Fibroblast of lung (primary cell): ENCODE data around the gene CCL25. TPM values are rescaled to one million over a fixed set of nuclear protein-coding genes. Genes with fewer than 3 reads are reported as not detected.
"Not testable (repeated sequence)": the region's sequence is repeated elsewhere in the genome, so short reads cannot be mapped to it uniquely, and the experiment has no call there.

ENCODE experiments used
- DNase-seq, 2 donors: peaks; one replicate each; pipeline versions ENCODE4 v3.0.0 to v3.0.0-alpha.2; 2010; ENCODE audit warnings: low read depth in 2 of 2
- H2AFZ ChIP-seq: 2 replicates; pipeline ENCODE4 v1.5.1; 2012; ENCODE audit warnings: low read length, control low read depth, inconsistent platforms
- H3K27ac ChIP-seq: 2 replicates; pipeline ENCODE4 v1.5.1; 2011; ENCODE audit warnings: low read length, control low read depth; ENCODE audit not compliant: insufficient read depth
- H3K27me3 ChIP-seq: 2 replicates; pipeline ENCODE4 v1.5.1; 2011; ENCODE audit warnings: mild to moderate bottlenecking, low read length; ENCODE audit not compliant: control insufficient read depth, insufficient read depth
- H3K36me3 ChIP-seq: 2 replicates; pipeline ENCODE4 v1.5.1; 2011; ENCODE audit warnings: low read length; ENCODE audit not compliant: control insufficient read depth, insufficient read depth
- H3K4me1 ChIP-seq: 2 replicates; pipeline ENCODE4 v1.5.1; 2011; ENCODE audit warnings: low read length; ENCODE audit not compliant: control insufficient read depth, insufficient read depth; ENCODE audit errors: extremely low read depth
- H3K4me2 ChIP-seq: 2 replicates; pipeline ENCODE4 v1.5.1; 2011; ENCODE audit warnings: low read length, control low read depth; ENCODE audit not compliant: insufficient read depth; ENCODE audit errors: extremely low read depth
- H3K4me3 ChIP-seq, 4 experiments: fragments of 200-600 bp in 1 of 4; sonication (generic) in 1 of 4; replicated peaks in 1 of 4; 2 replicates each; pipeline ENCODE4 v1.5.1; 2011 to 2016; ENCODE audit warnings: low read length in 4 of 4, low read depth in 3 of 4, mild to moderate bottlenecking in 3 of 4, control low read depth in 2 of 4, inconsistent platforms in 1 of 4, mixed read lengths in 1 of 4; ENCODE audit not compliant: insufficient read depth in 1 of 4; ENCODE audit errors: control extremely low read depth in 1 of 4
- H3K79me2 ChIP-seq: 2 replicates; pipeline ENCODE4 v1.5.1; 2012; ENCODE audit warnings: mild to moderate bottlenecking, low read length, inconsistent platforms; ENCODE audit not compliant: control insufficient read depth, insufficient read depth
- H3K9ac ChIP-seq: 2 replicates; pipeline ENCODE4 v1.5.1; 2011; ENCODE audit warnings: mild to moderate bottlenecking, low read length, control low read depth; ENCODE audit not compliant: insufficient read depth
- H3K9me3 ChIP-seq: 2 replicates; pipeline ENCODE4 v1.5.1; 2012; ENCODE audit warnings: low read depth, low read length; ENCODE audit not compliant: control insufficient read depth, insufficient read depth
- H4K20me1 ChIP-seq: 2 replicates; pipeline ENCODE4 v1.5.1; 2011; ENCODE audit warnings: low read length; ENCODE audit not compliant: control insufficient read depth, insufficient read depth; ENCODE audit errors: extremely low read depth
- CTCF ChIP-seq, 2 donors: IDR thresholded peaks in 1 of 2; conservative IDR thresholded peaks in 1 of 2; 1 replicate in 1 of 2; 2 replicates in 1 of 2; pipeline ENCODE4 v1.5.1; 2011 to 2012; ENCODE audit warnings: low read length in 2 of 2, control low read depth in 1 of 2, inconsistent platforms in 1 of 2, low read depth in 1 of 2, mild to moderate bottlenecking in 1 of 2
- EZH2 ChIP-seq: IDR thresholded peaks from 2 replicates; pipeline ENCODE4 v1.5.1; 2012; ENCODE audit warnings: low read length, control low read depth, mild to moderate bottlenecking; ENCODE audit errors: missing control alignments
- polyA plus RNA-seq, 2 donors: library from polyadenylated mRNA; depleted of rRNA in 1 of 2; stranded (reverse) in 1 of 2; unstranded in 1 of 2; fragments of >200 nt; gene quantifications; 2 replicates each; pipeline ENCODE4 v1.2.1, GENCODE V29; 2011 to 2012; ENCODE audit warnings: missing spikeins in 1 of 2
- total RNA-seq: library from RNA; depleted of rRNA; stranded (reverse); fragments of >200 nt; gene quantifications from 2 replicates; pipeline ENCODE4 v1.2.1, GENCODE V29; 2014

The CCL25 gene
- total and polyA plus RNA-seq, 2 donors (not counting 1 experiment from before 2014, with no cell fraction given): not detected

GRCh38 chr19:8097681-8098567 is 45.4 kb downstream of the CCL25 start:
- Histone ChIP-seq H3K79me2 (no peaks in the 10 kb centered on the region), H2AFZ (no peak overlapping the region), H3K27me3 (no peaks in the 10 kb centered on the region), H3K4me2 (no peak overlapping the region), H4K20me1 (no peaks in the 10 kb centered on the region), H3K4me3 (no peak overlapping the region), H3K36me3 (no peaks in the 10 kb centered on the region), H3K9me3 (no peaks in the 10 kb centered on the region), H3K27ac (no peak overlapping the region), H3K9ac (no peak overlapping the region), H3K4me1 (no peaks in the 10 kb centered on the region)
- no peak for TF ChIP-seq CTCF (conservative IDR thresholded peaks at IDR 0.05 in 1 of 2, IDR thresholded peaks at IDR 0.05 in 1 of 2; ENCODE audit: low read depth in 1 of 2, low read length in 2 of 2)
- TF ChIP-seq EZH2: no peak
- no peak for DNase-seq

- no peak for DNase-seq
- Histone ChIP-seq H3K79me2 (no peaks in the 10 kb centered on the region), H3K4me3 (no peak overlapping the region), H3K36me3 (no peaks in the 10 kb centered on the region), H3K27me3 (no peaks in the 10 kb centered on the region), H3K27ac (no peak overlapping the region), H3K4me2 (no peak overlapping the region), H2AFZ (no peak overlapping the region), H3K4me1 (no peaks in the 10 kb centered on the region), H3K9ac (no peak overlapping the region), H3K9me3 (no peaks in the 10 kb centered on the region), H4K20me1 (no peaks in the 10 kb centered on the region)
- TF ChIP-seq CTCF (conservative IDR thresholded peaks at IDR 0.05 in 1 of 2, IDR thresholded peaks at IDR 0.05 in 1 of 2; ENCODE audit: low read depth in 1 of 2, low read length in 2 of 2): no peak
- no peak for TF ChIP-seq EZH2
These were observed 48.8 kb downstream of the CCL25 start for GRCh38 chr19:8101311-8101710.

GRCh38 chr19:8101910-8102309 is 49.4 kb downstream of the CCL25 start:
- not testable (repeated sequence) for H4K20me1 ChIP-seq, H3K27ac ChIP-seq

More at GRCh38 chr19:8101910-8102309, 49.4 kb downstream of the CCL25 start:
- H3K9me3 ChIP-seq, H3K4me3 ChIP-seq, DNase-seq, H3K9ac ChIP-seq, H3K79me2 ChIP-seq, H2AFZ ChIP-seq, H3K27me3 ChIP-seq, H3K4me2 ChIP-seq, H3K4me1 ChIP-seq, H3K36me3 ChIP-seq: not testable (repeated sequence)
